Astrocyte of the spinal cord (primary cell): Measurements from ENCODE around the gene INTS6.

ENCODE experiments used
- DNase-seq: peaks from one replicate; pipeline ENCODE4 v3.0.0; 2011; ENCODE audit warnings: low read depth, low spot score
- H3K4me3 ChIP-seq: 2 replicates; pipeline ENCODE4 v1.5.1; 2011; ENCODE audit warnings: low read depth, mild to moderate bottlenecking, low read length, moderate library complexity
- in situ Hi-C: cut with HindIII; loops from 2 replicates; pipeline ENCODE4 v1.10.0; 2017; ENCODE audit warnings: low sequenced_read_pairs
- TF ChIP-seq, protein P1 (sequence below): IDR thresholded peaks from 2 replicates; pipeline ENCODE4 v1.5.1; 2012; ENCODE audit warnings: low read depth, mild to moderate bottlenecking, low read length, inconsistent platforms

Gene INTS6

DNA sequence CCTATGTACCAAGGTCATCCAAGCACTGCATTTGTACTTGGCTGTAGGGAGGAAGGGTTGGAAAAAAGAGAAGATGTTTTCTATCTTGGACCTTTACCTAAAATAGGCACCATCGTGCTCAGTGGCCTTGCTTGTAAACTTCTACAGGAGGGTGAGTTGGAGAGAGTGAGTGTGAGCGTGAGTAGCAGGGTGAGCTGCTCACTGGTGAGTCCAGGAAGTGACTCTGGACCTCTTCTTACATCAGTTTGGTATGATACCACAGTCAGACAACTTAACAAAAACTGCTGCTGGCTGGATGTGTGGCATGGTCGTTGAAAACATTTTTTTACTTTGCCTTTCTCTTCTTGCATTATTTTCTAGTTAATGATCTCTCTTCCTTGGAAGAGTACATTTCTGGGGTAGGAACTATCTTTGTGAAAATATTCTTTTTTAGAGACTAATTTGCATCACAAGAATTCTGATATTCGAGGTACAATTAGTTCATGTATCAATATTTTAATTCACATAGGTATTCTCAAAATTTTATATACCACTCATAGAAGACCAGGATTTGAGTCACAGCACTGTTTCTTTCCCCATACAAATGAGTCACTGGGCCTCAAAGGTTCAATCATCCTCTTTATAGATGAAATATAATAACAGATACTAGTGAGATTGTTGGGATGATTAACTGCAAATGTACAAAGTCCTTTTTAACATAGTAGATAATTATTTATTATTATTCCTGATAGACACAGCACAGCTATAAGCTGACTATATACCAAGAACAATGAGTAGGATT lies 112.7 kb downstream of the INTS6 start:
- H3K4me3 ChIP-seq = no peak overlapping the region
- DNase-seq = no peak
- TF ChIP-seq, protein P1, sequence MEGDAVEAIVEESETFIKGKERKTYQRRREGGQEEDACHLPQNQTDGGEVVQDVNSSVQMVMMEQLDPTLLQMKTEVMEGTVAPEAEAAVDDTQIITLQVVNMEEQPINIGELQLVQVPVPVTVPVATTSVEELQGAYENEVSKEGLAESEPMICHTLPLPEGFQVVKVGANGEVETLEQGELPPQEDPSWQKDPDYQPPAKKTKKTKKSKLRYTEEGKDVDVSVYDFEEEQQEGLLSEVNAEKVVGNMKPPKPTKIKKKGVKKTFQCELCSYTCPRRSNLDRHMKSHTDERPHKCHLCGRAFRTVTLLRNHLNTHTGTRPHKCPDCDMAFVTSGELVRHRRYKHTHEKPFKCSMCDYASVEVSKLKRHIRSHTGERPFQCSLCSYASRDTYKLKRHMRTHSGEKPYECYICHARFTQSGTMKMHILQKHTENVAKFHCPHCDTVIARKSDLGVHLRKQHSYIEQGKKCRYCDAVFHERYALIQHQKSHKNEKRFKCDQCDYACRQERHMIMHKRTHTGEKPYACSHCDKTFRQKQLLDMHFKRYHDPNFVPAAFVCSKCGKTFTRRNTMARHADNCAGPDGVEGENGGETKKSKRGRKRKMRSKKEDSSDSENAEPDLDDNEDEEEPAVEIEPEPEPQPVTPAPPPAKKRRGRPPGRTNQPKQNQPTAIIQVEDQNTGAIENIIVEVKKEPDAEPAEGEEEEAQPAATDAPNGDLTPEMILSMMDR = no peak
- in situ Hi-C loops = no loop called here

DNA sequence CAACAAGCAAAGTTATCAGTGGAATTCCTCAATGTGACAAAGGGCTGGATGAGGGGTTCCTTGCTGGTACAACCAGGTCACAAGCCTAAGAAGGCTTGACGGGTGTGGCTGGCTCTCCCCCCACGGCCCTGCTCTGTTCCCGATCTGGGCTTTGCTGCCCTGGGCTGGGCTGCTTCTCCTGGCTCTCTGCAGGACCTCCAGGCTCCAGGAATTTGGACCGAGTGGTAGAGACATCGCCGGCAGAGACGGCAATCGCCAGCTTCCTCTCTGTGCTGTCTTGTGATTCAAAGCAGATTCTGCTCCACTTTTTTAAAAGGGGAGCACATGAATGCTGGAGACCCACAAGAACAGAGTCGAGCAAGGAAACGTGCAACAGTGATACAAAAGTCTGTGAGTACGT lies 113.5 kb downstream of the INTS6 start, which contains the start of gene SERPINE3:
TSS of gene SERPINE3 (plus strand) at position 338 of the 400 bp plus-strand sequence. CDS start 1,401 bp downstream, outside the sequence.
- in situ Hi-C loops = no loop called here
- H3K4me3 ChIP-seq = no peak within 1 kb of the TSS
- TF ChIP-seq, protein P1 = no peak

DNA sequence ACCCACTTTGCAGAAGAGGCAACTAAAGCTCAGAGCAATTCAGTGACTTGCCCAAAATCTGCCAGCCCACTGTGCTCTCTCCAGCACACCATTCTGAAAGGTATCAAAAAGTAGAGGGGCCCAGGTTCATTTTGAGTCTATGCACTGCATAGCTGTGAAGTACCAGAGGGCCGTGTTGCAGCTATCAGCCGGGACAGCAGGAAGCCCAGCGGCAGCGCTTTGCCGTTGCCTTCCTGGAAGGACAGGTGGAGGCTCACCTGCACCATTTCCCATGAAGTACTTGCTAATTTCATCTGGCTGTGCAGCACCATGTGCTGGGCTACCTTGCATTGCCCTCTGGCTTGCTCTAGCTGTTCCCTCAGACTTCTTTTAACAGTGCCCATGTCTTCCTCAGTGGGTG lies 116.1 kb downstream of the INTS6 start:
- in situ Hi-C loops = no loop called here
- no peak for DNase-seq
- no peak overlapping the region for H3K4me3 ChIP-seq
- TF ChIP-seq, protein P1 = no peak

More for the DNA sequence above, 113.5 kb downstream of the INTS6 start, which contains the start of gene SERPINE3:
- no peak for DNase-seq

DNA sequence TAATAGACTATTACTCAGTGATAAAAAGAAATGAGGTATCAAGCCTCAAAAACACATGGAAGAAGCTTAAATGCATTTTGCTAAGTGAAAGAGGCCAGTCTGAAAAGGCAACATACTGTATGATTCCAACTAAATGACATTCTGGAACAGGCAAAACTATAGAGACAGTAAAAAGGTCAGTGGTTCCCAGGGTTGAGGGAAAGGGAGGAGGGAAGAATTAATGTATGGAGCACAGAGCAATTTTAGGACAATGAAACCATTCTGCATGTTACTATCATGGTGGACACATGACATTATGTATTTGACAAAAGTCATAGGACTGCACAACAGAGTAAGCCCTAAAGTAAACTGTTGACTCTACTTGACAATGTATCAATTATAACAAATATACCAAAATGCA lies 119.0 kb downstream of the INTS6 start:
- TF ChIP-seq, protein P1 = no peak
- H3K4me3 ChIP-seq = no peak overlapping the region
- in situ Hi-C loops = no loop called here
- DNase-seq = no peak

- in situ Hi-C loops = no loop called here
- no peak for DNase-seq
- TF ChIP-seq, protein P1 = no peak
- no peak overlapping the region for H3K4me3 ChIP-seq
These were observed 119.4 kb downstream of the INTS6 start for GRCh38 chr13:51333421-51333820.

DNA sequence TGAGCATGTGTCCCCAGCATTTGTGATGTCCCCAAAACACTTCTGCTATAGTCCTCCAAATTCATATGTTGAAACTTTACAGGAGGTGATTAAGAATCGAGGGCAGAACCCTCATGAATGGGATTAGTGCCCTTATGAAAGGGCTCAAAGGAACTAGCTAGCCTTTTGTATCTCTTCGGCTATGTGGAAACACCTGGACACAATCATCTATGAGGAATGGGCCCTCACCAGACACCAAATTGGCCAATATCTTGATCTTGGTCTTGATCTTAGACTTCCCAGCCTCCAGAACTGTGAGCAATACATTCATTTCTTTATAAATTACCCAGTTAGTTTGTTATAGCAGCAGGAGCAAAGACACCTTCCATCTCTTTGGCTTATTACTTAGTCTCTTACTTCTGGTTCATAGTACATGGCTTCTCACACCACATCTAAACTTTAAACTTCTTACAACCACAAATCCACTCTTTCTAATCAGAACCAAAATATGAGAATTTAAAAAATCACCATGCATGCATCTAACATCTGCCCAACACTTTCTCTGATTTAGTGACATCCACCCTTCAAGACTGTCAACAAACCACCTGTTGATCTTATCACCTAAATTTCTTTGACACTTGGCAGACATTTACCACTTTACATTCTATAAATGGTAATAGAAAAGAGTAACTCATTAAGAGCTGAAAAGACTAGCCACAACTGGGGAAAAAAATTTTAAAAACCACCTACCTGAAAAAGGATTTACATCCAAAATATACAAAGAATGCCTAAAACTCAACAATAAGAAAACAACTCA lies 120.1 kb downstream of the INTS6 start:
- no peak overlapping the region for H3K4me3 ChIP-seq
- no peak for DNase-seq
- in situ Hi-C loops = no loop called here
- TF ChIP-seq, protein P1 = no peak
